Heart right ventricle (tissue), 16 donors: ENCODE measurements around the gene ERBIN. TPM values are rescaled to one million over a fixed set of nuclear protein-coding genes. Genes with fewer than 3 reads are reported as not detected.
"Not testable (repeated sequence)": the region's sequence is repeated elsewhere in the genome, so short reads cannot be mapped to it uniquely, and the experiment has no call there.

Experiments used
- ATAC-seq, 8 donors: fragments of 200-7000 bp; cut with Tn5 transposase; one replicate each; pipeline ENCODE4 v1.9.1; 2020; ENCODE audit warnings: mild to moderate bottlenecking in 8 of 8, moderate library complexity in 8 of 8, moderate number of reproducible peaks in 1 of 8
- DNase-seq, 2 donors: peaks; one replicate each; pipeline ENCODE4 v3.0.0-alpha.2; 2020
- H3K27ac ChIP-seq, 10 donors: fragments of 200-600 bp; sonication (generic) in 2 of 10; one replicate each; pipeline versions ENCODE4 v1.5.0 to v1.8.0; 2020 to 2022; ENCODE audit warnings: mild to moderate bottlenecking in 3 of 10
- H3K27me3 ChIP-seq, 7 donors: fragments of 200-600 bp; one replicate each; pipeline ENCODE4 v1.8.0; 2021 to 2022; ENCODE audit warnings: mild to moderate bottlenecking in 2 of 7
- H3K36me3 ChIP-seq, 9 donors: fragments of 200-600 bp; sonication (generic) in 1 of 9; one replicate each; pipeline versions ENCODE4 v1.5.0 to v1.8.0; 2020 to 2022; ENCODE audit warnings: mild to moderate bottlenecking in 2 of 9
- H3K4me1 ChIP-seq, 9 donors: fragments of 200-600 bp; sonication (generic) in 1 of 9; one replicate each; pipeline versions ENCODE4 v1.5.0 to v1.8.0; 2020 to 2022; ENCODE audit warnings: mild to moderate bottlenecking in 4 of 9
- H3K4me3 ChIP-seq, 10 donors: fragments of 200-600 bp; sonication (generic) in 2 of 10; one replicate each; pipeline versions ENCODE4 v1.5.0 to v1.8.0; 2020 to 2022; ENCODE audit warnings: mild to moderate bottlenecking in 7 of 10, moderate library complexity in 2 of 10
- H3K9me3 ChIP-seq, 11 donors: fragments of 200-600 bp in 10 of 11; sonication (generic) in 2 of 11; one replicate each; pipeline versions ENCODE4 v1.5.0 to v1.8.0; 2013 to 2022; ENCODE audit warnings: mild to moderate bottlenecking in 2 of 11, control low read depth in 1 of 11, moderate library complexity in 1 of 11
- CTCF ChIP-seq, 9 donors: fragments of 200-600 bp; sonication (generic) in 2 of 9; IDR thresholded peaks; one replicate each; pipeline versions ENCODE4 v1.5.0 to v1.8.0; 2021 to 2022; ENCODE audit warnings: antibody characterized with exemption in 9 of 9, mild to moderate bottlenecking in 5 of 9, moderate library complexity in 1 of 9
- WGBS, 2 donors: extraction: QIAGEN DNeasy Blood & Tissue Kit; methylation state at CpG; one replicate each; pipeline ENCODE4 v1.1.7; 2013; ENCODE audit warnings: inconsistent platforms in 1 of 2; 5-methylcytosine and 5-hydroxymethylcytosine counted together
- intact Hi-C, 10 donors: fragments of 100-400 bp; cut with DNase I; formaldehyde crosslinking; loops; one replicate each; pipeline versions ENCODE4 v1.11.1 to v1.14.2; 2022
- long read RNA-seq, 3 donors: library from polyadenylated mRNA; unstranded; transcript quantifications; one replicate each; pipeline ENCODE4 v2.0.0, GENCODE V29; 2020 to 2021
- polyA plus RNA-seq, 2 donors: library from polyadenylated mRNA; stranded (reverse); fragments of 200-250 nt; gene quantifications; one replicate each; pipeline ENCODE4 v1.2.3, GENCODE V29; 2013
- total RNA-seq, 10 donors: library from RNA; stranded (reverse); fragmentation: NEBNext Ultra II Directional in 3 of 10; extraction: Animal tissue kit (Norgen Biotek cat#: 25700) in 3 of 10; gene quantifications; one replicate each; pipeline versions ENCODE4 v1.2.1 to v1.2.4, GENCODE V29; 2021 to 2023
- donor health status: Arrhythmogenic right ventricular cardiomyopathy.
- donor health status: ischemic (EF 13 %, LVEDD 7.1; RV severe dilation, severe dysfunction).
- donor health status: healthy with polysubstance abuse.
- donor health status: DM: no; HTN: yes; CAD: no.
- donor health status: DM: no; HTN: no; CAD: no.
- donor health status: ischemic (EF 25% LVEDD 6.9; RV normal size, moderate dysfunction).
- donor health status: ischemic (EF 25% LVEDD 5.7; RV mildly dilated, moderate dysfunction).
- donor health status: healthy.
- donor health status: DM: yes; HTN: yes; CAD: no.
- donor health status: Ischemic cardiomyopathy.
- donor health status: ischemic (EF 35%, LVEDD 5.7; RV mildly dilated, moderate dysfunction).
- donor health status: nonischemic (EF 11% LVEDD 7.7; RV severe dilation, severe dysfunction).
- donor health status: DM: yes; HTN: yes; CAD: no.
- donor health status: PGD.
- donor health status: ischemic (EF 29% LVEDD 5.4; RV normal size, mild dysfunction).
- donor health status: nonischemic (EF 23%, LVEDD 6.1; RV moderate dilation, normal function).

ERBIN gene
- 10 to 100 TPM; 28.7 to 63.3 (median 44.6) TPM for total RNA-seq
- 10 to 100 TPM in 1 of 2 donors, 1 to 10 TPM in 1; 7.4 to 12.5 TPM for polyA plus RNA-seq
- long read RNA-seq, donor 1, full-length matches to known transcripts, result 9 of 28 reads
- long read RNA-seq, donor 1, partial matches to known transcripts, result 13 of 28 reads
- long read RNA-seq, donor 1, other reads (novel, unspliced or antisense), result 6 of 28 reads
- long read RNA-seq, donor 2, full-length matches to known transcripts, result 10 of 30 reads
- long read RNA-seq, donor 2, partial matches to known transcripts, result 14 of 30 reads
- long read RNA-seq, donor 2, other reads (novel, unspliced or antisense), result 6 of 30 reads
- long read RNA-seq, donor 3, full-length matches to known transcripts, result 4 of 23 reads
- long read RNA-seq, donor 3, partial matches to known transcripts, result 10 of 23 reads
- long read RNA-seq, donor 3, other reads (novel, unspliced or antisense), result 9 of 23 reads

- H3K4me3 ChIP-seq, result peak within 1 kb of the TSS; percentile 69 to 95 (median 90)
Observed at GRCh38 chr5:65926276-65926783, at the start of gene ERBIN. TSS of gene ERBIN (plus strand) at chr5:65926575. CDS start at chr5:65992719, 66,144 bp downstream.

GRCh38 chr5:65876970-65877369, 49.4 kb upstream of the ERBIN start:
- intact Hi-C loops, result no loop called here
- TF ChIP-seq CTCF (IDR thresholded peaks at IDR 0.05), result no peak
- 77 to 84% methylated on average over 4 of the region's 4 CpGs for WGBS, 2 donors
- Histone ChIP-seq H3K27ac (no peak overlapping the region), H3K4me1 (no peaks in the 10 kb centered on the region), H3K4me3 (no peak overlapping the region), H3K27me3 (no peaks in the 10 kb centered on the region), H3K36me3 (no peaks in the 10 kb centered on the region), H3K9me3 (peaks cover 0 to 11% (median 0%) of the 10 kb centered on the region in 11 donors)
- no peak for ATAC-seq
- no peak for DNase-seq

More at GRCh38 chr5:65926276-65926783, at the start of gene ERBIN:
- DNase-seq (peak; percentile 82 to 84), ATAC-seq (peak; percentile 70 to 86 (median 74))
- Histone ChIP-seq H3K36me3 (peaks cover 0 to 15% (median 0%) of the 10 kb centered on the region in 9 donors), H3K4me1 (peaks cover 0 to 49% (median 35%) of the 10 kb centered on the region in 9 donors), H3K9me3 (no peaks in the 10 kb centered on the region), H3K27me3 (no peaks in the 10 kb centered on the region), H3K27ac (peak within 1 kb of the TSS; percentile 92 to 100 (median 100))
- 0% methylated on average over 44 to 45 of the region's 45 CpGs for WGBS, 2 donors
- no peak for TF ChIP-seq CTCF (IDR thresholded peaks at IDR 0.05)
- intact Hi-C loops, result loop anchor here in 8 of 10 donors (5.0 to 10.0 kb wide), 11 partner anchors 86 to 302 kb away; partner anchors contain the start of genes SREK1 (in 5 of the 8), NLN (in 1 of the 8), SGTB (in 1 of the 8) and SHLD3 (in 1 of the 8)

GRCh38 chr5:65879668-65880256, 46.6 kb upstream of the ERBIN start:
- peaks cover 0 to 14% (median 0%) of the 10 kb centered on the region in 11 donors for H3K9me3 ChIP-seq
- H3K4me1 ChIP-seq, H3K27me3 ChIP-seq, H3K27ac ChIP-seq, H3K4me3 ChIP-seq, H3K36me3 ChIP-seq, DNase-seq, intact Hi-C loops, ATAC-seq: not testable (repeated sequence)
- 92 to 97% methylated on average over 8 of the region's 8 CpGs for WGBS, 2 donors

GRCh38 chr5:65880496-65881072, 45.8 kb upstream of the ERBIN start:
- Histone ChIP-seq H3K36me3 (no peaks in the 10 kb centered on the region), H3K9me3 (peaks cover 0 to 14% (median 0%) of the 10 kb centered on the region in 11 donors), H3K4me3 (no peak overlapping the region), H3K27me3 (no peaks in the 10 kb centered on the region), H3K27ac (no peak overlapping the region), H3K4me1 (no peaks in the 10 kb centered on the region)
- ATAC-seq, result no peak
- TF ChIP-seq CTCF (IDR thresholded peaks at IDR 0.05), result no peak
- DNase-seq, result no peak
- intact Hi-C loops, result no loop called here
- WGBS, 2 donors, result 19 to 25% methylated on average over 3 of the region's 3 CpGs
